ENCODE results near the gene KMT5C.

- TF ChIP-seq CTCF (conservative IDR thresholded peaks at IDR 0.05; ENCODE audit: low read depth in 2 of 2) (no peak), POLR2AphosphoS5 (IDR thresholded peaks at IDR 0.05; ENCODE audit: low read depth) (no peak), JUNB (IDR thresholded peaks at IDR 0.05; ENCODE audit: unreplicated experiment) (no peak), EZH2phosphoT487 (IDR thresholded peaks at IDR 0.05; ENCODE audit: unreplicated experiment) (no peak), EZH2 (IDR thresholded peaks at IDR 0.05; ENCODE audit: low read depth, unreplicated experiment) (no peak), CREB1 (CRISPR knock-in tag; IDR thresholded peaks at IDR 0.05; ENCODE audit: low read depth) (no peak), ZNF331 (CRISPR knock-in tag; IDR thresholded peaks at IDR 0.05; ENCODE audit: low read depth) (no peak), NANOG (IDR thresholded peaks at IDR 0.05; ENCODE audit: borderline replicate concordance) (no peak), STAT1 (IDR thresholded peaks at IDR 0.05; ENCODE audit: unreplicated experiment) (no peak), ZNF114 (CRISPR knock-in tag; IDR thresholded peaks at IDR 0.05) (no peak)
- TF ChIP-seq, protein P1, sequence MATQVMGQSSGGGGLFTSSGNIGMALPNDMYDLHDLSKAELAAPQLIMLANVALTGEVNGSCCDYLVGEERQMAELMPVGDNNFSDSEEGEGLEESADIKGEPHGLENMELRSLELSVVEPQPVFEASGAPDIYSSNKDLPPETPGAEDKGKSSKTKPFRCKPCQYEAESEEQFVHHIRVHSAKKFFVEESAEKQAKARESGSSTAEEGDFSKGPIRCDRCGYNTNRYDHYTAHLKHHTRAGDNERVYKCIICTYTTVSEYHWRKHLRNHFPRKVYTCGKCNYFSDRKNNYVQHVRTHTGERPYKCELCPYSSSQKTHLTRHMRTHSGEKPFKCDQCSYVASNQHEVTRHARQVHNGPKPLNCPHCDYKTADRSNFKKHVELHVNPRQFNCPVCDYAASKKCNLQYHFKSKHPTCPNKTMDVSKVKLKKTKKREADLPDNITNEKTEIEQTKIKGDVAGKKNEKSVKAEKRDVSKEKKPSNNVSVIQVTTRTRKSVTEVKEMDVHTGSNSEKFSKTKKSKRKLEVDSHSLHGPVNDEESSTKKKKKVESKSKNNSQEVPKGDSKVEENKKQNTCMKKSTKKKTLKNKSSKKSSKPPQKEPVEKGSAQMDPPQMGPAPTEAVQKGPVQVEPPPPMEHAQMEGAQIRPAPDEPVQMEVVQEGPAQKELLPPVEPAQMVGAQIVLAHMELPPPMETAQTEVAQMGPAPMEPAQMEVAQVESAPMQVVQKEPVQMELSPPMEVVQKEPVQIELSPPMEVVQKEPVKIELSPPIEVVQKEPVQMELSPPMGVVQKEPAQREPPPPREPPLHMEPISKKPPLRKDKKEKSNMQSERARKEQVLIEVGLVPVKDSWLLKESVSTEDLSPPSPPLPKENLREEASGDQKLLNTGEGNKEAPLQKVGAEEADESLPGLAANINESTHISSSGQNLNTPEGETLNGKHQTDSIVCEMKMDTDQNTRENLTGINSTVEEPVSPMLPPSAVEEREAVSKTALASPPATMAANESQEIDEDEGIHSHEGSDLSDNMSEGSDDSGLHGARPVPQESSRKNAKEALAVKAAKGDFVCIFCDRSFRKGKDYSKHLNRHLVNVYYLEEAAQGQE (IDR thresholded peaks at IDR 0.05; ENCODE audit: unreplicated experiment), result no peak
- TF ChIP-seq, protein P2, sequence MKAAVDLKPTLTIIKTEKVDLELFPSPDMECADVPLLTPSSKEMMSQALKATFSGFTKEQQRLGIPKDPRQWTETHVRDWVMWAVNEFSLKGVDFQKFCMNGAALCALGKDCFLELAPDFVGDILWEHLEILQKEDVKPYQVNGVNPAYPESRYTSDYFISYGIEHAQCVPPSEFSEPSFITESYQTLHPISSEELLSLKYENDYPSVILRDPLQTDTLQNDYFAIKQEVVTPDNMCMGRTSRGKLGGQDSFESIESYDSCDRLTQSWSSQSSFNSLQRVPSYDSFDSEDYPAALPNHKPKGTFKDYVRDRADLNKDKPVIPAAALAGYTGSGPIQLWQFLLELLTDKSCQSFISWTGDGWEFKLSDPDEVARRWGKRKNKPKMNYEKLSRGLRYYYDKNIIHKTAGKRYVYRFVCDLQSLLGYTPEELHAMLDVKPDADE (IDR thresholded peaks at IDR 0.05), result no peak
Measured at GRCh38 chr19:55302318-55302703, 37.4 kb upstream of the KMT5C start.

All from GM23338 (cell line).